Colonic mucosa (tissue), 4 donors: ENCODE results near the gene PPP2R2D. TPM values are rescaled to one million over a fixed set of nuclear protein-coding genes. Genes with fewer than 3 reads are reported as not detected.

Source experiments
- DNase-seq: peaks from one replicate; pipeline ENCODE4 v3.0.0-alpha.2; 2020
- H3K27ac ChIP-seq: fragments of 200-600 bp; one replicate; pipeline ENCODE4 v1.8.0; 2021
- H3K27me3 ChIP-seq: fragments of 200-600 bp; one replicate; pipeline ENCODE4 v1.8.0; 2021
- H3K36me3 ChIP-seq: fragments of 200-600 bp; one replicate; pipeline ENCODE4 v1.8.0; 2021
- H3K4me1 ChIP-seq: fragments of 200-600 bp; one replicate; pipeline ENCODE4 v1.8.0; 2021; ENCODE audit warnings: mild to moderate bottlenecking
- H3K4me3 ChIP-seq: fragments of 200-600 bp; one replicate; pipeline ENCODE4 v1.8.0; 2021
- H3K9ac ChIP-seq, 2 donors: one replicate each; pipeline ENCODE4 v1.7.0; 2013; ENCODE audit warnings: control low read depth in 2 of 2, low read depth in 2 of 2, low read length in 2 of 2
- H3K9me3 ChIP-seq: fragments of 200-600 bp; one replicate; pipeline ENCODE4 v1.8.0; 2021
- CTCF ChIP-seq: fragments of 200-600 bp; IDR thresholded peaks from one replicate; pipeline ENCODE4 v1.8.0; 2022; ENCODE audit warnings: antibody characterized with exemption, mild to moderate bottlenecking
- intact Hi-C: fragments of 100-400 bp; cut with DNase I; formaldehyde crosslinking; loops from one replicate; pipeline ENCODE4 v1.14.1; 2022
- total RNA-seq, 2 donors: library from RNA; stranded (reverse); fragmentation: NEBNext Ultra II Directional in 1 of 2; extraction: Animal tissue kit (Norgen Biotek cat#: 25700) in 1 of 2; gene quantifications; one replicate each; pipeline ENCODE4 v1.2.1, GENCODE V29; 2021
- donor health status: healthy.
- donor health status: DM: no; HTN: no; CAD: no.
- donor health status: DM: no; HTN: no; CAD: no.

PPP2R2D gene
- total RNA-seq, 2 donors from 2014 or later, result 28.1 to 30.6 TPM

- Histone ChIP-seq H3K27ac (no peak overlapping the region), H3K4me3 (no peak overlapping the region), H3K9ac (no peak overlapping the region), H3K36me3 (no peaks in the 10 kb centered on the region), H3K27me3 (no peaks in the 10 kb centered on the region), H3K9me3 (no peaks in the 10 kb centered on the region), H3K4me1 (no peaks in the 10 kb centered on the region)
- no peak for TF ChIP-seq CTCF
- intact Hi-C loops, result loop anchor here (10.0 kb wide), 1 partner anchor 83 kb away; no protein-coding TSS in a partner anchor
- DNase-seq, result no peak
These were observed 8.6 kb upstream of the PPP2R2D start for GRCh38 chr10:131891929-131892805.

- Histone ChIP-seq H3K27ac (no peak overlapping the region), H3K4me3 (no peak overlapping the region), H3K9ac (no peak overlapping the region), H3K9me3 (no peaks in the 10 kb centered on the region), H3K27me3 (no peaks in the 10 kb centered on the region), H3K4me1 (no peaks in the 10 kb centered on the region), H3K36me3 (no peaks in the 10 kb centered on the region)
- intact Hi-C loops, result loop anchor here (10.0 kb wide), 1 partner anchor 82 kb away; no protein-coding TSS in a partner anchor
- no peak for DNase-seq
- no peak for TF ChIP-seq CTCF
These were observed 7.8 kb upstream of the PPP2R2D start for GRCh38 chr10:131892806-131893675.

GRCh38 chr10:131895116-131895515, 5.7 kb upstream of the PPP2R2D start:
- no peaks in the 10 kb centered on the region for H3K36me3 ChIP-seq
- no peak for TF ChIP-seq CTCF
- intact Hi-C loops, result loop anchor here (10.0 kb wide), 1 partner anchor 80 kb away; no protein-coding TSS in a partner anchor
- no peaks in the 10 kb centered on the region for H3K9me3 ChIP-seq
- DNase-seq, result no peak
- H3K4me1 ChIP-seq, result no peaks in the 10 kb centered on the region
- no peak overlapping the region for H3K4me3 ChIP-seq
- no peak overlapping the region for H3K27ac ChIP-seq
- H3K27me3 ChIP-seq, result no peaks in the 10 kb centered on the region
- H3K9ac ChIP-seq, result no peak overlapping the region

- Histone ChIP-seq H3K36me3 (no peaks in the 10 kb centered on the region), H3K9me3 (no peaks in the 10 kb centered on the region), H3K4me1 (no peaks in the 10 kb centered on the region), H3K9ac (no peak overlapping the region), H3K27ac (no peak overlapping the region), H3K4me3 (no peak overlapping the region), H3K27me3 (no peaks in the 10 kb centered on the region)
- intact Hi-C loops, result loop anchor here (10.0 kb wide), 1 partner anchor 78 kb away; no protein-coding TSS in a partner anchor
- no peak for TF ChIP-seq CTCF
- DNase-seq, result no peak
These were observed 4.4 kb upstream of the PPP2R2D start for GRCh38 chr10:131896403-131896802.

GRCh38 chr10:131897297-131897899, 3.4 kb upstream of the PPP2R2D start:
- TF ChIP-seq CTCF, result no peak
- H3K4me3 ChIP-seq, result no peak overlapping the region
- no peak overlapping the region for H3K27ac ChIP-seq
- H3K9ac ChIP-seq, result no peak overlapping the region
- no peaks in the 10 kb centered on the region for H3K9me3 ChIP-seq
- peaks cover 3% of the 10 kb centered on the region for H3K4me1 ChIP-seq
- H3K36me3 ChIP-seq, result no peaks in the 10 kb centered on the region
- intact Hi-C loops, result loop anchor here (10.0 kb wide), 1 partner anchor 77 kb away; no protein-coding TSS in a partner anchor
- H3K27me3 ChIP-seq, result no peaks in the 10 kb centered on the region
- no peak for DNase-seq
